Activated naive CD8-positive, alpha-beta T cell treated with anti-CD3 and anti-CD28 coated beads, Interleukin-2, amount 10 ng/mL, durations not matched to agents 7 days and 5 days (primary cell): ENCODE results near the gene HPCAL1. TPM values are rescaled to one million over a fixed set of nuclear protein-coding genes. Genes with fewer than 3 reads are reported as not detected.

Source experiments
- ATAC-seq: fragments of 150-1000 bp; cut with Tn5 transposase; one replicate; pipeline ENCODE4 v1.10.0; 2021; ENCODE audit warnings: low read depth, moderate library complexity
- POLR2A ChIA-PET: fragments of 350-600 bp; sonication (Branson Sonifier 250); formaldehyde crosslinking; loops from one replicate; lab custom pipeline; 2021; ENCODE audit warnings: antibody characterized with exemption; lab: Charles Lee
- DNase-seq: peaks from one replicate; pipeline ENCODE4 v3.0.0; 2021
- H3K27ac Mint-ChIP-seq: one replicate; pipeline ENCODE4 v1.8.0; 2022; ENCODE audit warnings: mild to moderate bottlenecking, mixed read lengths
- H3K27me3 Mint-ChIP-seq: one replicate; pipeline ENCODE4 v1.8.0; 2022; ENCODE audit warnings: mild to moderate bottlenecking, moderate library complexity, mixed read lengths
- H3K36me3 Mint-ChIP-seq: one replicate; pipeline ENCODE4 v1.8.0; 2021; ENCODE audit warnings: mild to moderate bottlenecking, mixed read lengths
- H3K4me1 Mint-ChIP-seq: one replicate; pipeline ENCODE4 v1.8.0; 2021; ENCODE audit warnings: mixed read lengths
- H3K4me3 Mint-ChIP-seq: one replicate; pipeline ENCODE4 v1.8.0; 2022; ENCODE audit warnings: mild to moderate bottlenecking, moderate library complexity, mixed read lengths
- H3K9me3 Mint-ChIP-seq: one replicate; pipeline ENCODE4 v1.8.0; 2021; ENCODE audit warnings: mixed read lengths
- total RNA-seq, 2 experiments: library from RNA; stranded (reverse); gene quantifications; one replicate each; pipeline ENCODE4 v1.2.3, GENCODE V29; 2021

The HPCAL1 gene
- total RNA-seq, 2 experiments from 2014 or later, result 75.8 to 77.1 TPM

GRCh38 chr2:10413503-10413902 lies 110.8 kb downstream of the HPCAL1 start:
- Mint-ChIP-seq H3K4me3 (no peak overlapping the region), H3K27ac (no peak overlapping the region), H3K9me3 (no peaks in the 10 kb centered on the region), H3K36me3 (peaks cover 3% of the 10 kb centered on the region), H3K4me1 (peaks cover 16% of the 10 kb centered on the region), H3K27me3 (no peaks in the 10 kb centered on the region)
- ATAC-seq, result no peak
- DNase-seq, result no peak
- POLR2A ChIA-PET, result no interaction called here

DNA sequence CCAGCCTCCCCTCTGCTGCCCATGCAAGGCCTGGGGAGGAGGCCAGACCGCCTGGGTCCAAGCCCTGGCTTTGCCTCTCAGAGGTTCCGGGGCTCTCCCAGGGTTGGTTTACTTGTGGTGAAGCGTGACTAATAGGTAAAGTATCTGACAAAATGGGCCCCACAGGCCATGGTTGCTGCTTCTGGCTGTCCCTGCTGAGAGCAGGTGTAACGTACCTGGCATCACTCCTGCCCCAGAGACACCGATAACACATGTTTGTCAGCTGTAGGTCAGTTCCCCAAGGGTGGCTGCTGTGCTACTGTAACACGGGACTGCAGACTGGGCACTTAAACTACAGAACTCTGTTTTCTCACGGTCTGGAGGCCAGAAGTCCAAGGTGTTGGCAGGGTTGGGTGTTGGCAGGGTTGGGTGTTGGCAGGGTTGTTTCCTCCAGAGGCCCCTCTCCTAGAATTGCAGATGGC lies 111.3 kb downstream of the HPCAL1 start:
- POLR2A ChIA-PET, result no interaction called here
- Mint-ChIP-seq H3K4me3 (no peak overlapping the region), H3K9me3 (no peaks in the 10 kb centered on the region), H3K27ac (no peak overlapping the region), H3K4me1 (peaks cover 12% of the 10 kb centered on the region), H3K36me3 (peaks cover 3% of the 10 kb centered on the region), H3K27me3 (no peaks in the 10 kb centered on the region)
- DNase-seq (no peak), ATAC-seq (no peak)

DNA sequence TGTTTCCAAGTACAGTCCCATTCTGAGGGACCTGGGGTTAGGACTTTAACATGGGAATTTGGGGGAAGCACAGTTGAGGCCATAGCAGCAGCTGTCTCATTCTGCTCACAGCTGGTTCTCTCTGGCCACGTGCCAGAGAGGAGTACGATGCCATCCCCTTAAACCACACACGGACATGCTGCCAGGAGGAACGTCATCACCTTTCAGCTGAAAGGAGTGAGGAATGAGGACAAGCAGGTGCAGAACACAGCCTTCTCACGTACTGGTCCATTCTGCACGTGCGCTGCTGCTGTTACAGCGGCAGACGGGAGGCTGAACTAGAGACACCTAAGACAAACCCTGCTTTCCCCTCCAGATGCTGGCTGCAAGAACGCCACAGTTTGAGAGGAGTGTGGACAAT lies 111.9 kb downstream of the HPCAL1 start:
- Mint-ChIP-seq H3K4me3 (no peak overlapping the region), H3K36me3 (peaks cover 3% of the 10 kb centered on the region), H3K9me3 (no peaks in the 10 kb centered on the region), H3K4me1 (peaks cover 12% of the 10 kb centered on the region), H3K27me3 (no peaks in the 10 kb centered on the region), H3K27ac (no peak overlapping the region)
- no peak for ATAC-seq
- DNase-seq, result no peak
- POLR2A ChIA-PET, result interaction anchor here (0.8 kb wide), 1 partner anchor 18 kb away, joined by 3 read pairs; no protein-coding TSS in a partner anchor

GRCh38 chr2:10415048-10415447 lies 112.3 kb downstream of the HPCAL1 start:
- no peaks in the 10 kb centered on the region for H3K9me3 Mint-ChIP-seq
- H3K27me3 Mint-ChIP-seq, result no peaks in the 10 kb centered on the region
- H3K4me1 Mint-ChIP-seq, result peaks cover 12% of the 10 kb centered on the region
- no peak overlapping the region for H3K4me3 Mint-ChIP-seq
- no peak for ATAC-seq
- DNase-seq, result no peak
- POLR2A ChIA-PET, result interaction anchor here (0.8 kb wide), 1 partner anchor 17 kb away, joined by 3 read pairs; no protein-coding TSS in a partner anchor
- no peak overlapping the region for H3K27ac Mint-ChIP-seq
- peaks cover 3% of the 10 kb centered on the region for H3K36me3 Mint-ChIP-seq

DNA sequence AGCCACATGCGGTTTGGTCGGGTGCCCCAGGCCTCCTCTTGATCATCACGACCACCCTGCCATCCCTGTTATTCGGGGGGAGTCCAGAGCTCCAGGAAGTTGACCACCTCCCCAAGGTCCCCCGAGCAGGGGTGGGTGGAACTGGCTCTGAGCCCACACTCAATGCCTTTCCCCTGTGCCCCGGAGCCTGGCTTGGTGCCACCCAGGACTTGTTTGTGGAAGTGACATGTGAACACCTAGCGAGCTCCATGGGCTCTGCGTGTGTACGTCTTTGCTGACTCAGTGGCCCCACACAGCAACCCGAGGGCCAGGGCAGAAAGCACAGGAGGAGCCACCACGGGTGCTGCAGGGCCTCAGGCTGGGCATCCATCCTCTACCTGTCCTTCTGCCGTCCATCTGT lies 112.9 kb downstream of the HPCAL1 start:
- DNase-seq (no peak), ATAC-seq (no peak)
- Mint-ChIP-seq H3K36me3 (peaks cover 3% of the 10 kb centered on the region), H3K9me3 (no peaks in the 10 kb centered on the region), H3K27me3 (no peaks in the 10 kb centered on the region), H3K4me3 (no peak overlapping the region), H3K4me1 (peaks cover 12% of the 10 kb centered on the region), H3K27ac (no peak overlapping the region)
- POLR2A ChIA-PET, result interaction anchor here (0.8 kb wide), 1 partner anchor 17 kb away, joined by 3 read pairs; no protein-coding TSS in a partner anchor

DNA sequence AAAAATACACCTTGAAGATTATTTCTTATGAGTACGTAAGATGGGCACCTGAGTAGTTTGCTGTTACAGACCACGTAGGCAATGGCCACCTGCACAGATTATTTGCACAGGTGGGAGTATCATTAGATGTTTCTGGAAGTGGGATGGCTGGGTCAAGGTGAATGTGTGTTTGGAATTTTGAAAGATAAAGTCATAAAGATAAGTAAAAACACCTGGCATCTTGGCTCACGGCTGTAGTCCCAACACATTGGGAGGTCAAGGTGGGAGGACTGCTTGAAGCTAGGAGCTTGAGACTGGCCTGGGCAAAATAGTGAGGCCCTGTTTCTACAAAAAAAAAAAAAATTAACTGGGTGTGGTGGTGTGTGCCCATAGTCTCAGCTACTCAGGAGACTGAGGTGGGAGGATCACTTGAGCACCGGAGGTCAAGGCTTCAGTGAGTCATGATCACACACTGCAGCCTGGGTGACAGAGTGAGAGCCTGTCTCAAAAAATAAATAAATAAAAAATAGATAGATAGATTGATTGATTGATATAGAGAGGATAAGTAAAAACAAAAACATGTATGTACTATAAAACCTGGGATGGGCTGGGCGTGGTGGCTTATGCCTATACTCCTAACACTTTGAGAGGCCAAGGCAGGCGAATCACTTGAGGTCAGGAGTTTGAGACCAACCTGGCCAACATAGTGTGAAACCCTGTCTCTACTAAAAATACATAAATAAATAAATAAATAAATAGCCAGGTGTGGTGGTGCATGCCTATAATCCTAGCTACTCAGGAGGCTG lies 115.0 kb downstream of the HPCAL1 start:
- peaks cover 9% of the 10 kb centered on the region for H3K4me1 Mint-ChIP-seq
- no peak for DNase-seq
- no peak overlapping the region for H3K27ac Mint-ChIP-seq
- H3K9me3 Mint-ChIP-seq, result no peaks in the 10 kb centered on the region
- ATAC-seq, result no peak
- H3K27me3 Mint-ChIP-seq, result no peaks in the 10 kb centered on the region
- peaks cover under 1% of the 10 kb centered on the region for H3K36me3 Mint-ChIP-seq
- H3K4me3 Mint-ChIP-seq, result no peak overlapping the region
- POLR2A ChIA-PET, result no interaction called here

DNA sequence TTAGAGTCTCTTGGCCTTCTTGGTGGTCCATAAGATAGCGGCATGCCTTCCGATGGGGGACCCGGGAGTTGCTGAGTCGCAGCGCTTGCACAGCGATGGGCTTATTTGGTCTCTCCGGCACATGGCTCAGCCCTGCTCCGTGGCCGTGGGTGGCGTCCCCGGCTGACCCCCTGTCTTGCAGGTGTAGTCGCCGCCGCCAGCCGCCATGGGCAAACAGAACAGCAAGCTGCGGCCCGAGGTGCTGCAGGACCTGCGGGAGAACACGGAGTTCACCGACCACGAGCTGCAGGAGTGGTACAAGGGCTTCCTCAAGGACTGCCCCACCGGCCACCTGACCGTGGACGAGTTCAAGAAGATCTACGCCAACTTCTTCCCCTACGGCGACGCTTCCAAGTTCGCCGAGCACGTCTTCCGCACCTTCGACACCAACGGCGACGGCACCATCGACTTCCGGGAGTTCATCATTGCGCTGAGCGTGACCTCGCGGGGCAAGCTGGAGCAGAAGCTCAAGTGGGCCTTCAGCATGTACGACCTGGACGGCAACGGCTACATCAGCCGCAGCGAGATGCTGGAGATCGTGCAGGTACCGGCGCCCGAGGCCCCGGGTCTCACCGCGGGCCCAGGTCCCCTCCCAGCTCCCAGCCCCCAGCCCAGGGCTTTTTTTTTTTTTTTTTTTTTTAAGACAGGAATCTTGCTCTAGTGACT lies 117.0 kb downstream of the HPCAL1 start:
- DNase-seq (no peak), ATAC-seq (no peak)
- POLR2A ChIA-PET, result interaction anchor here (0.6 to 0.7 kb wide), 2 partner anchors 28 to 524 kb away, joined by 4 read pairs; partner anchors contain the start of gene ODC1
- Mint-ChIP-seq H3K4me3 (no peak overlapping the region), H3K4me1 (peaks cover 7% of the 10 kb centered on the region), H3K27me3 (no peaks in the 10 kb centered on the region), H3K36me3 (no peaks in the 10 kb centered on the region), H3K9me3 (no peaks in the 10 kb centered on the region), H3K27ac (no peak overlapping the region)

- POLR2A ChIA-PET, result no interaction called here
- no peak for DNase-seq
- H3K27me3 Mint-ChIP-seq, result no peaks in the 10 kb centered on the region
- H3K4me3 Mint-ChIP-seq, result no peak overlapping the region
- ATAC-seq, result no peak
- no peaks in the 10 kb centered on the region for H3K9me3 Mint-ChIP-seq
- H3K4me1 Mint-ChIP-seq, result peaks cover 7% of the 10 kb centered on the region
- H3K27ac Mint-ChIP-seq, result no peak overlapping the region
- H3K36me3 Mint-ChIP-seq, result peaks cover 1% of the 10 kb centered on the region
These were observed 119.5 kb downstream of the HPCAL1 start for GRCh38 chr2:10422251-10422650.

- POLR2A ChIA-PET, result no interaction called here
- no peaks in the 10 kb centered on the region for H3K27me3 Mint-ChIP-seq
- peaks cover 1% of the 10 kb centered on the region for H3K36me3 Mint-ChIP-seq
- no peaks in the 10 kb centered on the region for H3K9me3 Mint-ChIP-seq
- H3K27ac Mint-ChIP-seq, result no peak overlapping the region
- DNase-seq (no peak), ATAC-seq (no peak)
- no peak overlapping the region for H3K4me3 Mint-ChIP-seq
- peaks cover 5% of the 10 kb centered on the region for H3K4me1 Mint-ChIP-seq
These were observed 120.2 kb downstream of the HPCAL1 start for GRCh38 chr2:10422732-10423399.

GRCh38 chr2:10423400-10423774 lies 120.7 kb downstream of the HPCAL1 start:
- H3K27me3 Mint-ChIP-seq, result no peaks in the 10 kb centered on the region
- H3K27ac Mint-ChIP-seq, result no peak overlapping the region
- no peak overlapping the region for H3K4me3 Mint-ChIP-seq
- POLR2A ChIA-PET, result no interaction called here
- H3K9me3 Mint-ChIP-seq, result no peaks in the 10 kb centered on the region
- H3K4me1 Mint-ChIP-seq, result peaks cover 3% of the 10 kb centered on the region
- ATAC-seq (no peak), DNase-seq (no peak)
- H3K36me3 Mint-ChIP-seq, result peaks cover 1% of the 10 kb centered on the region

GRCh38 chr2:10424051-10424450 lies 121.3 kb downstream of the HPCAL1 start:
- Mint-ChIP-seq H3K9me3 (no peaks in the 10 kb centered on the region), H3K27ac (no peak overlapping the region)

GRCh38 chr2:10424916-10425505 lies 122.3 kb downstream of the HPCAL1 start:
- H3K4me1 Mint-ChIP-seq, result no peaks in the 10 kb centered on the region
- no peak overlapping the region for H3K27ac Mint-ChIP-seq
- H3K36me3 Mint-ChIP-seq, result peaks cover 4% of the 10 kb centered on the region
- no peaks in the 10 kb centered on the region for H3K27me3 Mint-ChIP-seq
- H3K4me3 Mint-ChIP-seq, result no peak overlapping the region
- POLR2A ChIA-PET, result interaction anchor here (1.1 kb wide), 1 partner anchor 297 kb away, joined by 3 read pairs; no protein-coding TSS in a partner anchor
- ATAC-seq, result no peak
- no peak for DNase-seq
- H3K9me3 Mint-ChIP-seq, result no peaks in the 10 kb centered on the region

More at GRCh38 chr2:10424051-10424450, 121.3 kb downstream of the HPCAL1 start:
- H3K27me3 Mint-ChIP-seq, result no peaks in the 10 kb centered on the region
- no peaks in the 10 kb centered on the region for H3K4me1 Mint-ChIP-seq
- no peak for DNase-seq
- peaks cover 4% of the 10 kb centered on the region for H3K36me3 Mint-ChIP-seq
- POLR2A ChIA-PET, result interaction anchor here (0.8 to 1.1 kb wide), 2 partner anchors 22 to 296 kb away, joined by 3 read pairs; no protein-coding TSS in a partner anchor
- ATAC-seq, result no peak
- no peak overlapping the region for H3K4me3 Mint-ChIP-seq

GRCh38 chr2:10425699-10426098 lies 123.0 kb downstream of the HPCAL1 start:
- H3K27ac Mint-ChIP-seq, result no peak overlapping the region
- H3K9me3 Mint-ChIP-seq, result no peaks in the 10 kb centered on the region
- ATAC-seq, result no peak
- POLR2A ChIA-PET, result no interaction called here
- H3K4me1 Mint-ChIP-seq, result no peaks in the 10 kb centered on the region
- H3K27me3 Mint-ChIP-seq, result no peaks in the 10 kb centered on the region
- H3K4me3 Mint-ChIP-seq, result no peak overlapping the region
- DNase-seq, result no peak
- H3K36me3 Mint-ChIP-seq, result peaks cover 4% of the 10 kb centered on the region
